Stimulated activated CD8-positive, alpha-beta memory T cell treated with anti-CD3 and anti-CD28 coated beads, Interleukin-15, amount 100 ng/mL, for 48 hours (primary cell): ENCODE results near the gene BPIFB6.
"Not testable (repeated sequence)": the region's sequence is repeated elsewhere in the genome, so short reads cannot be mapped to it uniquely, and the experiment has no call there.

Experiments used
- DNase-seq, 2 donors: peaks; one replicate each; pipeline ENCODE4 v3.0.0-alpha.2; 2020; ENCODE audit warnings: low read depth in 2 of 2

The BPIFB6 gene

GRCh38 chr20:33030076-33030475 is 1.4 kb upstream of the BPIFB6 start:
- DNase-seq: no peak

- no peak for DNase-seq
Observed at GRCh38 chr20:33030569-33030968, 879 bp upstream of the BPIFB6 start.

GRCh38 chr20:33032555-33032954 is 1.1 kb downstream of the BPIFB6 start:
- DNase-seq: no peak

GRCh38 chr20:33033381-33033780 is 1.9 kb downstream of the BPIFB6 start:
- DNase-seq: no peak

- no peak for DNase-seq
Observed at GRCh38 chr20:33034115-33034514, 2.7 kb downstream of the BPIFB6 start.

GRCh38 chr20:33034901-33035492 is 3.5 kb downstream of the BPIFB6 start:
- DNase-seq: no peak

- DNase-seq: no peak
Observed at GRCh38 chr20:33037456-33037855, 6.0 kb downstream of the BPIFB6 start.

- no peak for DNase-seq
Observed at GRCh38 chr20:33038243-33038642, 6.8 kb downstream of the BPIFB6 start.

- no peak for DNase-seq
Observed at GRCh38 chr20:33042430-33042829, 11.0 kb downstream of the BPIFB6 start.

GRCh38 chr20:33042983-33043730 is 11.7 kb downstream of the BPIFB6 start:
- DNase-seq: no peak

- no peak for DNase-seq
Observed at GRCh38 chr20:33043731-33044181, 12.3 kb downstream of the BPIFB6 start.

- not testable (repeated sequence) for DNase-seq
Observed at GRCh38 chr20:33045129-33045721, 13.8 kb downstream of the BPIFB6 start.

GRCh38 chr20:33046412-33046811 is 15.0 kb downstream of the BPIFB6 start:
- DNase-seq: no peak

GRCh38 chr20:33051333-33051732 is 19.9 kb downstream of the BPIFB6 start:
- no peak for DNase-seq

GRCh38 chr20:33053291-33054106 is 22.1 kb downstream of the BPIFB6 start, which contains the start of gene BPIFB3:
TSS of gene BPIFB3 (plus strand) at chr20:33053903. CDS start at chr20:33055436, 1,533 bp downstream.
- DNase-seq: no peak

GRCh38 chr20:33054381-33054780 is 22.9 kb downstream of the BPIFB6 start:
- DNase-seq: no peak

GRCh38 chr20:33054791-33055190 is 23.3 kb downstream of the BPIFB6 start:
- DNase-seq: no peak

GRCh38 chr20:33059136-33059535 is 27.7 kb downstream of the BPIFB6 start:
- DNase-seq: no peak

- DNase-seq: no peak
Observed at GRCh38 chr20:33059741-33060390, 28.4 kb downstream of the BPIFB6 start.

- DNase-seq: no peak
Observed at GRCh38 chr20:33061658-33062028, 30.2 kb downstream of the BPIFB6 start.

GRCh38 chr20:33062105-33062824 is 30.8 kb downstream of the BPIFB6 start:
- DNase-seq: no peak
